GM12892 (cell line): ENCODE data around the gene DPEP2.

Experiments used
- POLR2A ChIP-seq: IDR thresholded peaks from 2 replicates; pipeline ENCODE4 v1.6.1; 2011; ENCODE audit warnings: low read depth, low read length, control low read depth
- POLR2AphosphoS5 ChIP-seq: IDR thresholded peaks from 2 replicates; pipeline ENCODE4 v1.6.1; 2011; ENCODE audit warnings: low read depth, low read length, control low read depth
- TAF1 ChIP-seq: IDR thresholded peaks from 2 replicates; pipeline ENCODE4 v1.6.1; 2011; ENCODE audit warnings: low read depth, mild to moderate bottlenecking, control low read depth, low read length, borderline replicate concordance

GRCh38 chr16:68009157-68009735, 10.0 kb upstream of the DPEP2 start:
- TF ChIP-seq POLR2A (no peak), POLR2AphosphoS5 (no peak), TAF1 (no peak)
